ENCODE results near the gene SEPTIN12.

Gene SEPTIN12

DNA sequence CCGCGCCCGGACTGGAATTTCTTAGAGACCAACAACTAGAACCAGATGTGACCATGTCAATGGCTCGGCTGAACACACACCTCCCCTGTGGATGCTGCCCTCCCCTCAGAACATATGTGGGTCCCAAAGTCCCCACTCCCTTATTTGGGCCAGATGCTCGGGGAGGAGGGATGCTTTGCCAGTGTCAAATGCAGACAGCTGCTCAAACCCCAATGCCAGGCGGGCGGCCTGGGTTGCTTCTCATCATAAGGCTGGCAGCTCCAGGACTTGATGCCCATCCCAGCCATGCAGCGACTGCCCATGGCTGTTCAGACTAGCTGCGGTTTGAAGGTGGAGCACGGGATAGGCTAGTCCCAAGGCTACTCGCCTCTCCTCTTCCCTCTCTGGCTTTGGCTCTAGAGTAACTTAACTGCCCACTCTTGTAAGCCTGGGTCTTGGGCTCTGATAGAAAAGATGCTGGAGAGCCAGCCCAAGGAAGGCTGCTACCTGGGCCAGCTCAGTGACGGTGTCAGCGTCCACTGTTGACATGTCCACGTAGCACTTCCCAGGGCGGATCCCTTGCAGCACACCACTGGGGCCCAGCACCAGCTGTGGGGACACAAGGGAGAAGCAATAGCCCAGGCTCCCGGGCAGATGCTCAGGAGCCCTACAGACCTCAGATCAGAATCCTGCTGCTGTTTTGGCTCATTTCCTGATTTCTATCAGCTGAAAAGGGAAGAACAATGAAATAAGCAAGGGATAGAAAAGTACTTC is 25.3 kb upstream of the SEPTIN12 start:
- DNase-seq (ENCODE audit: low spot score): no peak
- Histone ChIP-seq H3K4me1 (ENCODE audit: insufficient read depth, poor library complexity, severe bottlenecking) (no peaks in the 10 kb centered on the region), H3K9me3 (ENCODE audit: severe bottlenecking) (no peaks in the 10 kb centered on the region), H3K4me3 (ENCODE audit: severe bottlenecking) (no peak overlapping the region), H3K27ac (ENCODE audit: poor library complexity, severe bottlenecking) (no peak overlapping the region), H3K36me3 (ENCODE audit: low read depth) (peaks cover 55% of the 10 kb centered on the region), H3K27me3 (ENCODE audit: insufficient read depth, poor library complexity, severe bottlenecking) (no peaks in the 10 kb centered on the region)
- ATAC-seq (ENCODE audit: low read depth): no peak
- no peak for TF ChIP-seq CTCF (IDR thresholded peaks at IDR 0.05; ENCODE audit: poor library complexity, severe bottlenecking)

- Histone ChIP-seq H3K27ac (ENCODE audit: poor library complexity, severe bottlenecking) (no peak overlapping the region), H3K4me3 (ENCODE audit: severe bottlenecking) (no peak overlapping the region), H3K27me3 (ENCODE audit: insufficient read depth, poor library complexity, severe bottlenecking) (no peaks in the 10 kb centered on the region), H3K4me1 (ENCODE audit: insufficient read depth, poor library complexity, severe bottlenecking) (no peaks in the 10 kb centered on the region), H3K36me3 (ENCODE audit: low read depth) (peaks cover 63% of the 10 kb centered on the region), H3K9me3 (ENCODE audit: severe bottlenecking) (no peaks in the 10 kb centered on the region)
- DNase-seq (ENCODE audit: low spot score): no peak
- TF ChIP-seq CTCF (IDR thresholded peaks at IDR 0.05; ENCODE audit: poor library complexity, severe bottlenecking): no peak
- ATAC-seq (ENCODE audit: low read depth): no peak
These were observed 23.6 kb upstream of the SEPTIN12 start for GRCh38 chr16:4811773-4812172.

- no peak for ATAC-seq (ENCODE audit: low read depth)
- DNase-seq (ENCODE audit: low spot score): no peak
- Histone ChIP-seq H3K4me3 (ENCODE audit: severe bottlenecking) (no peak overlapping the region), H3K4me1 (ENCODE audit: insufficient read depth, poor library complexity, severe bottlenecking) (no peaks in the 10 kb centered on the region), H3K36me3 (ENCODE audit: low read depth) (peaks cover 58% of the 10 kb centered on the region), H3K9me3 (ENCODE audit: severe bottlenecking) (no peaks in the 10 kb centered on the region), H3K27me3 (ENCODE audit: insufficient read depth, poor library complexity, severe bottlenecking) (no peaks in the 10 kb centered on the region), H3K27ac (ENCODE audit: poor library complexity, severe bottlenecking) (no peak overlapping the region)
- no peak for TF ChIP-seq CTCF (IDR thresholded peaks at IDR 0.05; ENCODE audit: poor library complexity, severe bottlenecking)
These were observed 23.1 kb upstream of the SEPTIN12 start for GRCh38 chr16:4811242-4811641.

DNA sequence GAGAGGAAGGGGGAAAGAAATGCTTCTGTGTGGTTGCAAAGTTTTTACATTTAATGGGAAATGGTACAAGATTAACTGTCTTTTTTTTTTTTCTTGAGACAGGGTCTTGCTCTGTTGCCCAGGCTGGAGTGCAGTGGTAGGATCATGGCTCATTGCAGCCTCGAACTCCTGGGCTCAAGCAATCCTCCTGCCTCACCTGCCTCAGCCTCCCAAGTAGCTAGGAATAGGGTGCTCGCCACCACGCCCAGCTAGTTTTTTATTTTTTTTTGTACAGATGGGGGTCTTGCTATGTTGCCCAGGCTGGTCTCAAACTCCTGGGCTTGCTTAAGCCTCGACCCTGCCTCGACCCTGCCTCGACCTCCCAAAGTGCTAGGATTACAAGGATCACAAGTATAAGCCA is 18.1 kb upstream of the SEPTIN12 start:
- Histone ChIP-seq H3K36me3 (ENCODE audit: low read depth) (peaks cover 36% of the 10 kb centered on the region), H3K4me3 (ENCODE audit: severe bottlenecking) (no peak overlapping the region), H3K27ac (ENCODE audit: poor library complexity, severe bottlenecking) (no peak overlapping the region), H3K27me3 (ENCODE audit: insufficient read depth, poor library complexity, severe bottlenecking) (no peaks in the 10 kb centered on the region), H3K9me3 (ENCODE audit: severe bottlenecking) (no peaks in the 10 kb centered on the region), H3K4me1 (ENCODE audit: insufficient read depth, poor library complexity, severe bottlenecking) (no peaks in the 10 kb centered on the region)
- ATAC-seq (ENCODE audit: low read depth) (no peak), DNase-seq (ENCODE audit: low spot score) (no peak)
- no peak for TF ChIP-seq CTCF (IDR thresholded peaks at IDR 0.05; ENCODE audit: poor library complexity, severe bottlenecking)

DNA sequence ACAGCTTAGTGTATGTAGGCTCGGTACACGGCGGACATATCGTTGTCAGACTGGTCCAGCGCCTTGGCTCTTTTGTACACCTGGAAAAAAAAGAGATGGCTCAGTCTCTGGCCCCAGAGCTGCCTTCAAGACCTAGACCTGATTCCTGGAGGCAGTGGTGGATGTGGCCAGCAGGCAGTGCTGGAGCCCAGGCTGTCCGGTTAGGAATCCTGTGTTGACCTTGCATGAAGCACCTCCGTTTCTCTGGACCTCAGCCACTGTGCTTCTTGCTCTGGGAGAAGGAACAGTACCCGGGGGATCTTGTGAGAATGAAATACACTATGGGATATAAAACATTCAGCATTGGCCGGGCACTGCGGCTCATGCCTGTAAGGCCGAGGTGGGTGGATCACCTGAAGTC is 17.1 kb upstream of the SEPTIN12 start:
- Histone ChIP-seq H3K27me3 (ENCODE audit: insufficient read depth, poor library complexity, severe bottlenecking) (no peaks in the 10 kb centered on the region), H3K27ac (ENCODE audit: poor library complexity, severe bottlenecking) (no peak overlapping the region), H3K36me3 (ENCODE audit: low read depth) (peaks cover 36% of the 10 kb centered on the region), H3K4me3 (ENCODE audit: severe bottlenecking) (no peak overlapping the region), H3K4me1 (ENCODE audit: insufficient read depth, poor library complexity, severe bottlenecking) (peaks cover 8% of the 10 kb centered on the region), H3K9me3 (ENCODE audit: severe bottlenecking) (no peaks in the 10 kb centered on the region)
- DNase-seq (ENCODE audit: low spot score): no peak
- no peak for TF ChIP-seq CTCF (IDR thresholded peaks at IDR 0.05; ENCODE audit: poor library complexity, severe bottlenecking)
- no peak for ATAC-seq (ENCODE audit: low read depth)
